ACC112 (cell line): Measurements from ENCODE around the gene MACROD2.

ENCODE experiments used
- H2AFZ ChIP-seq: fragments of 200-600 bp; sonication (generic); one replicate; pipeline ENCODE4 v1.6.0; 2017; ENCODE audit warnings: antibody characterized with exemption, low read length; ENCODE audit not compliant: unreplicated experiment
- H3K27ac ChIP-seq: fragments of 200-600 bp; sonication (generic); 2 replicates; pipeline ENCODE4 v1.5.1; 2014; ENCODE audit warnings: low read depth, mild to moderate bottlenecking, antibody characterized with exemption, low read length, moderate library complexity
- H3K27me3 ChIP-seq: fragments of 200-600 bp; sonication (generic); 2 replicates; pipeline ENCODE4 v1.6.1; 2014; ENCODE audit warnings: mild to moderate bottlenecking, antibody characterized with exemption, low read length, moderate library complexity, mixed read lengths; ENCODE audit not compliant: insufficient read depth
- H3K36me3 ChIP-seq: fragments of 200-600 bp; sonication (generic); 2 replicates; pipeline ENCODE4 v1.6.1; 2016; ENCODE audit warnings: mild to moderate bottlenecking, antibody characterized with exemption, low read length, moderate library complexity, mixed read lengths; ENCODE audit not compliant: insufficient read depth
- H3K4me1 ChIP-seq: fragments of 200-600 bp; sonication (generic); one replicate; pipeline ENCODE4 v1.6.1; 2016; ENCODE audit warnings: low read length, mixed read lengths; ENCODE audit not compliant: insufficient read depth, unreplicated experiment, control insufficient read depth
- H3K4me3 ChIP-seq: fragments of 200-600 bp; sonication (generic); 2 replicates; pipeline ENCODE4 v1.5.1; 2014; ENCODE audit warnings: mild to moderate bottlenecking, low read depth, low read length
- H3K79me2 ChIP-seq: fragments of 200-600 bp; sonication (generic); one replicate; pipeline ENCODE4 v1.6.0; 2016; ENCODE audit warnings: low read length; ENCODE audit not compliant: control insufficient read depth, unreplicated experiment, insufficient read depth

Gene MACROD2

GRCh38 chr20:15496501-15497039, 1501.3 kb downstream of the MACROD2 start:
- no peaks in the 10 kb centered on the region for H3K4me1 ChIP-seq
- H3K79me2 ChIP-seq = no peaks in the 10 kb centered on the region
- no peak overlapping the region for H3K27ac ChIP-seq
- no peak overlapping the region for H2AFZ ChIP-seq
- H3K36me3 ChIP-seq = no peaks in the 10 kb centered on the region
- no peaks in the 10 kb centered on the region for H3K27me3 ChIP-seq
- no peak overlapping the region for H3K4me3 ChIP-seq

- Histone ChIP-seq H3K27ac (no peak overlapping the region), H3K4me3 (no peak overlapping the region), H3K36me3 (no peaks in the 10 kb centered on the region), H2AFZ (no peak overlapping the region), H3K79me2 (no peaks in the 10 kb centered on the region), H3K27me3 (no peaks in the 10 kb centered on the region), H3K4me1 (no peaks in the 10 kb centered on the region)
Measured at GRCh38 chr20:15498926-15499325, 1503.6 kb downstream of the MACROD2 start.

- H3K4me1 ChIP-seq = no peaks in the 10 kb centered on the region
- no peaks in the 10 kb centered on the region for H3K79me2 ChIP-seq
- H3K27ac ChIP-seq = no peak overlapping the region
- no peak overlapping the region for H3K4me3 ChIP-seq
- H3K36me3 ChIP-seq = no peaks in the 10 kb centered on the region
- H2AFZ ChIP-seq = no peak overlapping the region
- no peaks in the 10 kb centered on the region for H3K27me3 ChIP-seq
Measured at GRCh38 chr20:15506311-15506710, 1511.0 kb downstream of the MACROD2 start.

GRCh38 chr20:15507151-15507550, 1511.8 kb downstream of the MACROD2 start:
- Histone ChIP-seq H3K36me3 (no peaks in the 10 kb centered on the region), H3K27ac (no peak overlapping the region), H2AFZ (no peak overlapping the region), H3K4me1 (no peaks in the 10 kb centered on the region), H3K4me3 (no peak overlapping the region), H3K27me3 (no peaks in the 10 kb centered on the region), H3K79me2 (no peaks in the 10 kb centered on the region)

- no peak overlapping the region for H3K4me3 ChIP-seq
- no peak overlapping the region for H3K27ac ChIP-seq
- H3K36me3 ChIP-seq = no peaks in the 10 kb centered on the region
- H3K4me1 ChIP-seq = no peaks in the 10 kb centered on the region
- no peak overlapping the region for H2AFZ ChIP-seq
- H3K79me2 ChIP-seq = no peaks in the 10 kb centered on the region
- H3K27me3 ChIP-seq = no peaks in the 10 kb centered on the region
Measured at GRCh38 chr20:15511551-15511950, 1516.2 kb downstream of the MACROD2 start.

GRCh38 chr20:15512916-15513315, 1517.6 kb downstream of the MACROD2 start:
- H2AFZ ChIP-seq = no peak overlapping the region

GRCh38 chr20:15515691-15516090, 1520.4 kb downstream of the MACROD2 start:
- H3K4me3 ChIP-seq = no peak overlapping the region
- H3K4me1 ChIP-seq = no peaks in the 10 kb centered on the region
- no peaks in the 10 kb centered on the region for H3K36me3 ChIP-seq
- H3K27me3 ChIP-seq = no peaks in the 10 kb centered on the region
- H3K27ac ChIP-seq = no peak overlapping the region
- no peak overlapping the region for H2AFZ ChIP-seq
- H3K79me2 ChIP-seq = no peaks in the 10 kb centered on the region

More at GRCh38 chr20:15512916-15513315, 1517.6 kb downstream of the MACROD2 start:
- Histone ChIP-seq H3K36me3 (no peaks in the 10 kb centered on the region), H3K4me1 (no peaks in the 10 kb centered on the region), H3K27ac (no peak overlapping the region), H3K27me3 (no peaks in the 10 kb centered on the region), H3K4me3 (no peak overlapping the region), H3K79me2 (no peaks in the 10 kb centered on the region)

GRCh38 chr20:15520930-15521524, 1525.7 kb downstream of the MACROD2 start:
- no peak overlapping the region for H2AFZ ChIP-seq
- H3K4me1 ChIP-seq = no peaks in the 10 kb centered on the region
- H3K27ac ChIP-seq = no peak overlapping the region
- H3K27me3 ChIP-seq = no peaks in the 10 kb centered on the region
- H3K4me3 ChIP-seq = no peak overlapping the region
- H3K36me3 ChIP-seq = no peaks in the 10 kb centered on the region
- no peaks in the 10 kb centered on the region for H3K79me2 ChIP-seq

- H3K4me1 ChIP-seq = no peaks in the 10 kb centered on the region
- H3K36me3 ChIP-seq = no peaks in the 10 kb centered on the region
- no peak overlapping the region for H3K4me3 ChIP-seq
- H3K27ac ChIP-seq = no peak overlapping the region
- H3K27me3 ChIP-seq = no peaks in the 10 kb centered on the region
- no peak overlapping the region for H2AFZ ChIP-seq
- H3K79me2 ChIP-seq = no peaks in the 10 kb centered on the region
Measured at GRCh38 chr20:15523400-15523799, 1528.1 kb downstream of the MACROD2 start.

GRCh38 chr20:15528391-15529111, 1533.2 kb downstream of the MACROD2 start:
- Histone ChIP-seq H3K79me2 (no peaks in the 10 kb centered on the region), H3K27ac (no peak overlapping the region), H3K4me1 (no peaks in the 10 kb centered on the region), H3K36me3 (no peaks in the 10 kb centered on the region), H2AFZ (no peak overlapping the region), H3K4me3 (no peak overlapping the region), H3K27me3 (no peaks in the 10 kb centered on the region)

GRCh38 chr20:15535863-15536262, 1540.5 kb downstream of the MACROD2 start:
- no peaks in the 10 kb centered on the region for H3K79me2 ChIP-seq
- no peaks in the 10 kb centered on the region for H3K36me3 ChIP-seq
- H3K27me3 ChIP-seq = no peaks in the 10 kb centered on the region
- no peak overlapping the region for H3K27ac ChIP-seq
- H3K4me1 ChIP-seq = no peaks in the 10 kb centered on the region
- H3K4me3 ChIP-seq = no peak overlapping the region
- H2AFZ ChIP-seq = no peak overlapping the region
